Measurements from ENCODE around the gene STK39. TPM values are rescaled to one million over a fixed set of nuclear protein-coding genes. Genes with fewer than 3 reads are reported as not detected.

STK39 gene
- total RNA-seq, 1 experiment from 2014 or later = 22.1 TPM

DNA sequence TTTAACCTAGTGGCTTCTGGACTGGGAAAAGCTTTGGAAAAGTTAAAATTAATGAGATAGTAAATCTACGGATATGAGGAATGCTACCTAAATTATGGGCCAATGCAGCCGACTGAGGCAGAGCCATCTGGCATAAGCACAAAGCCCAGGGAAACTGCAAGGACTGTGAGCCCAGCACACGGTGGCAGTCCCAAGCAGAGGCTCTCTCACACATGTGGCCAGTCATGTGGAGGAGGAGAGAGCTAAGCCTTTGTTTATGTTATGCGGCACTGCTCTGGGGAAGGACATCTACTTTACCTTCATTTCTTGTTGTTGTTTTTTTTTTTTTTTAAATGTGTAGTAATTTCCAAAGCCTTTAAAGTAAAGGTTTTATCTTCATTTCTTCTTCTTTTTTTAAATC lies 267.0 kb downstream of the STK39 start:
- Mint-ChIP-seq H3K4me1 (peaks cover 30% of the 10 kb centered on the region in 2 experiments), H3K27ac (peak overlapping the region in 1 of 3 experiments; percentile 66; a peak in 2 of 7 replicates), H3K4me3 (no peak overlapping the region), H3K27me3 (ENCODE audit: low read depth) (no peaks in the 10 kb centered on the region), H3K9me3 (peaks cover under 1 to 10% of the 10 kb centered on the region in 2 experiments; a peak in 1 of 5 replicates), H3K36me3 (ENCODE audit: insufficient read depth in 1 of 3, low read depth in 3 of 3) (peaks cover 6 to 12% (median 8%) of the 10 kb centered on the region in 3 experiments)
- H2BK20ac ChIP-seq (ENCODE audit: low read depth, low read length, poor library complexity, severe bottlenecking) = no peak overlapping the region
- no CpG with 5 or more reads among the region's 4 CpGs for WGBS (ENCODE audit: extremely low coverage, insufficient read length, low lambda C conversion rate)
- no peak overlapping the region for H2BK5ac ChIP-seq (ENCODE audit: insufficient read length, low read length)
- no peaks in the 10 kb centered on the region for H3K79me2 ChIP-seq (ENCODE audit: insufficient read depth, low read length)
- no peaks in the 10 kb centered on the region for H4K20me1 ChIP-seq (ENCODE audit: control insufficient read depth, insufficient read depth, insufficient read length)
- H3K23me2 ChIP-seq (ENCODE audit: insufficient read length, low read depth, low read length, poor library complexity, severe bottlenecking) = no peaks in the 10 kb centered on the region
- H2BK120ac ChIP-seq (ENCODE audit: low read depth, low read length, poor library complexity, severe bottlenecking) = no peak overlapping the region
- H3K27me3 ChIP-seq (ENCODE audit: insufficient read depth, low read length) = no peaks in the 10 kb centered on the region
- H3K23ac ChIP-seq (ENCODE audit: insufficient read length, low read depth, low read length) = no peak overlapping the region
- no peak for TF ChIP-seq CTCF (conservative IDR thresholded peaks at IDR 0.05)
- no peaks in the 10 kb centered on the region for H3K9me3 ChIP-seq (ENCODE audit: control insufficient read depth, low read depth, low read length)
- H3K14ac ChIP-seq (ENCODE audit: insufficient read depth, low read length) = no peak overlapping the region
- H2BK12ac ChIP-seq (ENCODE audit: insufficient read length, low read depth, low read length) = no peak overlapping the region
- H2AFZ ChIP-seq (ENCODE audit: low read length) = no peak overlapping the region
- H3K79me1 ChIP-seq (ENCODE audit: insufficient read depth, low read depth, low read length, poor library complexity, severe bottlenecking) = no peaks in the 10 kb centered on the region
- no peak overlapping the region for H4K8ac ChIP-seq (replicated peaks; ENCODE audit: insufficient read length, low read depth, low read length)
- H3K4ac ChIP-seq (ENCODE audit: low read depth, low read length) = no peak overlapping the region
- no peak overlapping the region for H3T11ph ChIP-seq (ENCODE audit: low read length)
- no peak overlapping the region for H4K5ac ChIP-seq (ENCODE audit: insufficient read length, low read depth, low read length)
- no peak overlapping the region for H3K27ac ChIP-seq (ENCODE audit: insufficient read length, low read depth, low read length)
- DNase-seq = no peak
- no peak overlapping the region for H4K91ac ChIP-seq (ENCODE audit: insufficient read length, low read depth, low read length)
- H3K56ac ChIP-seq (ENCODE audit: insufficient read length, low read depth, low read length) = no peak overlapping the region
- no peak overlapping the region for H2BK15ac ChIP-seq (ENCODE audit: low read depth, low read length)
- no peak overlapping the region for H2AK5ac ChIP-seq (ENCODE audit: insufficient read length, low read length)
- H3K4me2 ChIP-seq (ENCODE audit: insufficient read depth, insufficient read length, low read length) = no peak overlapping the region
- H3K18ac ChIP-seq (ENCODE audit: insufficient read length, low read depth, low read length) = no peak overlapping the region
- no peak overlapping the region for H3K9ac ChIP-seq (ENCODE audit: extremely low read depth, insufficient read length, low read length)
- no peaks in the 10 kb centered on the region for H3K4me1 ChIP-seq (ENCODE audit: insufficient read depth, low read length)
